Measurements from ENCODE around the gene CR2.
"Not testable (repeated sequence)": the region's sequence is repeated elsewhere in the genome, so short reads cannot be mapped to it uniquely, and the experiment has no call there.

Gene CR2

DNA sequence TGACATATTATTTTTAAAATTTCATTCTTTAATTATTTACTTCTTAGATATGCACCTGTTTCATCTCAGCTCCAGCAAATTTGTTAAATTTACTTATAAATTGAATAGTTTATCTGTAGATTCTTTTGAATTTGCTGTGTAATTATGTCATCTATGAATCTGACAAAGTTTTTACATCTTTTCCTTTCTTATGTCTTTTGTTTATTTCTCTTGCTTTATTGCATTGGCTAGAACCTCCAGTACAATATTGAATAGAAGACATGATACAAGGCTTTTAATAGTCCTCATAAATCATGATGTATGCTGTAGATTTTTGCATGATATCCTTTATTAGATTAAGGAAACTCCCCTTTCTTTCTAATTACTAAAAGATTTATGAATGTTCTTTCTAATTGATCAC is 62.6 kb downstream of the CR2 start:
- no peak for DNase-seq

GRCh38 chr1:207518608-207519236 is 64.6 kb downstream of the CR2 start:
- DNase-seq: no peak

- no peak for DNase-seq
These were observed 65.6 kb downstream of the CR2 start for GRCh38 chr1:207519505-207520399.

DNA sequence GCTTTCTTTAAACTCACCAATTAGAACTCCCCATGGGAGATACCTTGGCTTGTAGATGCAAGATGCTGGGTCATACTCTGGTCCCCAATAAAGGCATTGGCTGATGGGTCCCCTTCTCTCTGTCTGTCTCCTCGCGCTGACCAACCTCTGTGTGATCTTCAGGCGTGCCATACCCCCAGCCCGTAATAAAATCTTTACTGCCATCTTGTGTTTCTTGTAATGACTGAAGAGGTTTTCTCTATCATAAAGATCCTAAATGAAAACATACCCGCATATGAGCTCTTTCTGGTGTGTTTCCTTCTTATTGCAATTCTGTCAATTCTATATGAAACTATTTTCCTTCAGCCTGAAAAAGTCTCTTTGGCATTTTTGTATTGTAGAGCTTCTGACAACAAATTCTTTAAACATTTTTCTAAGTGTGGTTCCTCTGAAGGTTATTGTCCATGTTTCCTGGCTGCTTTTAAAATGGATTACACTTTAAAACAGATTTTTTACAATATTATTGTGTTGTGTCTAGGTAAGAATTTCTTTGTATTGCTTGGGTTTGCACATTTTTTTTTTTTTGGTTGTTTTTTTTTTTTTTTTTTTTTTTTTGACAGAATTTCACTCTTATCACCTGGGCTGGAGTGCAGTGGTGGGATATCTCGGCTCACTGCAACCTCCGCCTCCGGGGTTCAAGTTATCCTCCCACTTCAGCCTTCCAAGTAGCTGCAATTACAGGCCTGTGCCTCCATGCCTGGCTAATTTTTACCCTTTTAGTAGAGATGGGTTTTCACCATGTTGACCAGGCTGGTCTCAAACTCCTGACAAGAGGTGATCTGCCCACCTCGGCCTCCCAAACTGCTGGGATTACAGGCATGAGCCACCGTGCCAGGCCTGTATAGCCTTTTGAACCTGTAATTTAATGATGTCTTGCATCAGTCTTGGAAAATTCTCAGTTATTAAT is 66.5 kb downstream of the CR2 start:
- DNase-seq: not testable (repeated sequence)

DNA sequence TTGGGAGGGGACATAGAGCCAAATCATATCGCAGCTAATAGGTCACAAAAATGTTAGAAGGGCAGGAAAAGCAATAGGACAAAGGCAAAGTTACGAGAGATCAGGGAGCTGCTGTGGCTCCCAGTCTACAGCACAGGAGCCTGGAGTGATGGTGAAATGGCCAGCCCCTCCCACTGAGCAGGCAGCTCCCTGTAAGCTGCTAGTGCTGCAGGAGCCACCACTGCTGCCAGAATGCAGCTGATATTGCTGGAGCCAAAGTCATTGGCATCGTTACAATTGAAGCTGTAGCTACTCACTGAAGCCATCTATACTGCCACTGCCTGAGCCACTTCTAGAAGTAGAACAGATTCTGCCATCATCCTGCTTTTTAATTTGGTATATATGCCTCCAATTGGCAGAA is 71.1 kb downstream of the CR2 start:
- DNase-seq: not testable (repeated sequence)

- not testable (repeated sequence) for DNase-seq
These were observed 74.3 kb downstream of the CR2 start for GRCh38 chr1:207528401-207528800.

DNA sequence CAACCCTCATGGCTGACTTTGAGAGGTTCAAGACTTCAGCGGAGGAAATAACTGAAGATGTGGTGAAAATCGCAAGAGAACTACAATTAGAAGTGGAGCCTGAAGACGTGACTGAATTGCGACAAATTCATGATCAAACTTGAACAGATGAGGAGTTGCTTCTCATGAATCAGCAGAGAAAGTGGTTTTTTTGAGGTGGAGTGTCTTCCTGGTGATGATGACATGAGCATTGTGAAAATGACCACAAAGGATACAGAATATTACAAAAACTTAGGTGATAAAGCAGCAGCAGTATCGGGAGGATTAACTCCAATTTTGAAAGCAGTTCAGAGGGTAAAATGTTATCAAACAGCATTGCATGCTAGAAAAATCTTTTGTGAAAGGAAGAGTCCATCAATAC is 82.1 kb downstream of the CR2 start:
- not testable (repeated sequence) for DNase-seq

Data from NK-92 treated with Interleukin-12 subunit alpha and Interleukin-12 subunit beta, amount 100 ng/mL, for 24 hours (cell line).